Ovary (tissue), 3 donors: ENCODE data around the gene PTPN14.

Source experiments
- EP300 ChIP-seq: sonication (generic); formaldehyde crosslinking; IDR thresholded peaks from one replicate; pipeline ENCODE4 v1.6.1; 2017; ENCODE audit warnings: antibody characterized with exemption
- POLR2A ChIP-seq: fragments of 450-650 bp; IDR thresholded peaks from one replicate; pipeline ENCODE4 v1.6.1; 2017; ENCODE audit warnings: antibody characterized with exemption, mild to moderate bottlenecking, moderate library complexity
- TF ChIP-seq, protein P1 (sequence below), 3 donors: fragments of 450-650 bp in 2 of 3; fragments of 200-600 bp in 1 of 3; IDR thresholded peaks; one replicate each; pipeline versions ENCODE4 v1.5.1 to v1.8.0; 2016 to 2022; ENCODE audit warnings: antibody characterized with exemption in 3 of 3, mild to moderate bottlenecking in 1 of 3
- donor health status: DM: no; HTN: no; CAD: no.

DNA sequence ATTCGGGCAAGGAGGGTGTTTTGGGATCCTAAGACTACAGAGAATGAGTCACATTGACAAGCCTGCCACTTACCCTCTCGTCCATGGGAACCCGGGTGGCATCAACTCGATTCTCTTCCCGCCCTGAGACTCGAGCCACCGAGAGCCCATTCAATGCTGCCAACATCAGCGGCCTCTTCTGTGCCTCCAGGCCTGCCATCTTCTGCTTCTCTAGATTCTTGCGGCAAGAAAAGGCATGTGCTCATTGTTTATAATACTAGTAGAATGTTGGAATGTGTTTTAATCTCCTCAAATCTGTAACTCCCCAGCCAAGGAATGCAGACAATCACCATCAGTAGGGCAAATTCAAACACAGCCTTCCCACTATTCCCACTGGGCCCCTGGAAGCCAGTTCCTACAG, 173.5 kb downstream of the PTPN14 start:
- TF ChIP-seq, protein P1, sequence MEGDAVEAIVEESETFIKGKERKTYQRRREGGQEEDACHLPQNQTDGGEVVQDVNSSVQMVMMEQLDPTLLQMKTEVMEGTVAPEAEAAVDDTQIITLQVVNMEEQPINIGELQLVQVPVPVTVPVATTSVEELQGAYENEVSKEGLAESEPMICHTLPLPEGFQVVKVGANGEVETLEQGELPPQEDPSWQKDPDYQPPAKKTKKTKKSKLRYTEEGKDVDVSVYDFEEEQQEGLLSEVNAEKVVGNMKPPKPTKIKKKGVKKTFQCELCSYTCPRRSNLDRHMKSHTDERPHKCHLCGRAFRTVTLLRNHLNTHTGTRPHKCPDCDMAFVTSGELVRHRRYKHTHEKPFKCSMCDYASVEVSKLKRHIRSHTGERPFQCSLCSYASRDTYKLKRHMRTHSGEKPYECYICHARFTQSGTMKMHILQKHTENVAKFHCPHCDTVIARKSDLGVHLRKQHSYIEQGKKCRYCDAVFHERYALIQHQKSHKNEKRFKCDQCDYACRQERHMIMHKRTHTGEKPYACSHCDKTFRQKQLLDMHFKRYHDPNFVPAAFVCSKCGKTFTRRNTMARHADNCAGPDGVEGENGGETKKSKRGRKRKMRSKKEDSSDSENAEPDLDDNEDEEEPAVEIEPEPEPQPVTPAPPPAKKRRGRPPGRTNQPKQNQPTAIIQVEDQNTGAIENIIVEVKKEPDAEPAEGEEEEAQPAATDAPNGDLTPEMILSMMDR (IDR thresholded peaks at IDR 0.05): no peak
- TF ChIP-seq EP300 (no peak), POLR2A (no peak)
